Endothelial cell of umbilical vein (primary cell): ENCODE data around the gene CXXC5. TPM values are rescaled to one million over a fixed set of nuclear protein-coding genes. Genes with fewer than 3 reads are reported as not detected.
A peak's percentile ranks its signal among the peaks of the same experiment; 100 is the strongest.

Source experiments
- BruUV-seq: library from RNA; stranded (reverse); fragments of 400-500 nt; replicated peaks from 2 replicates; lab custom pipeline; 2021; lab: Mats Ljungman, UMichigan
- CTCF ChIA-PET: fragments of 300-600, 350-600 bp; sonication (Branson Sonifier 250); formaldehyde crosslinking; loops from one replicate; lab custom pipeline; 2021; ENCODE audit warnings: antibody characterized with exemption, inconsistent platforms; lab: Charles Lee
- POLR2A ChIA-PET: fragments of 300-600, 350-600 bp; sonication (Branson Sonifier 250); formaldehyde crosslinking; loops from one replicate; lab custom pipeline; 2021; ENCODE audit warnings: antibody characterized with exemption, inconsistent platforms; lab: Charles Lee
- DNase-seq: peaks from one replicate; pipeline ENCODE4 v3.0.0-alpha.2; 2011; ENCODE audit warnings: low read depth, low spot score
- FAIRE-seq: peaks from 2 replicates; lab custom pipeline; 2011; peaks lifted over from hg19 to GRCh38; lab: Jason Lieb, UNC
- H2AFZ ChIP-seq: 2 replicates; pipeline ENCODE4 v1.6.0; 2012; ENCODE audit warnings: low read depth, low read length, control low read depth, inconsistent platforms
- H3K27ac ChIP-seq: 2 replicates; pipeline ENCODE4 v1.5.1; 2011; ENCODE audit warnings: low read depth, mild to moderate bottlenecking, control low read depth, low read length, moderate library complexity; ENCODE audit not compliant: insufficient read depth
- H3K27me3 ChIP-seq, 2 experiments: 2 replicates each; pipeline versions ENCODE4 v1.6.0 to v1.6.1; 2011; ENCODE audit warnings: low read length in 2 of 2, mixed read lengths in 1 of 2; ENCODE audit not compliant: control insufficient read depth in 2 of 2, insufficient read depth in 2 of 2
- H3K36me3 ChIP-seq, 2 experiments: 2 replicates in 1 of 2; 3 replicates in 1 of 2; pipeline ENCODE4 v1.5.1; 2011; ENCODE audit warnings: low read length in 2 of 2, mild to moderate bottlenecking in 1 of 2, moderate library complexity in 1 of 2; ENCODE audit not compliant: control insufficient read depth in 2 of 2, insufficient read depth in 2 of 2; ENCODE audit errors: extremely low read depth in 1 of 2
- H3K4me1 ChIP-seq: 3 replicates; pipeline ENCODE4 v1.5.1; 2011; ENCODE audit warnings: mild to moderate bottlenecking, low read length; ENCODE audit not compliant: control insufficient read depth, insufficient read depth; ENCODE audit errors: extremely low read depth
- H3K4me2 ChIP-seq: 2 replicates; pipeline ENCODE4 v1.6.1; 2011; ENCODE audit warnings: low read length, control low read depth, mixed read lengths; ENCODE audit not compliant: insufficient read depth
- H3K4me3 ChIP-seq, 3 experiments: fragments of 200-600 bp in 1 of 3; sonication (generic), shearing (Covaris generic) in 1 of 3; replicated peaks in 1 of 3; 2 replicates each; pipeline ENCODE4 v1.5.1; 2011 to 2016; ENCODE audit warnings: control low read depth in 3 of 3, low read length in 3 of 3, mild to moderate bottlenecking in 2 of 3, inconsistent platforms in 1 of 3, low read depth in 1 of 3, moderate library complexity in 1 of 3; ENCODE audit not compliant: insufficient read depth in 1 of 3
- H3K79me2 ChIP-seq: 2 replicates; pipeline ENCODE4 v1.6.0; 2012; ENCODE audit warnings: low read length, inconsistent platforms; ENCODE audit not compliant: control insufficient read depth, insufficient read depth
- H3K9ac ChIP-seq: replicated peaks from 2 replicates; pipeline ENCODE3; 2011; ENCODE audit warnings: low read length, control low read depth; ENCODE audit not compliant: insufficient read depth; ENCODE audit errors: extremely low read depth
- H3K9me1 ChIP-seq: replicated peaks from 3 replicates; pipeline ENCODE4 v1.6.0; 2011; ENCODE audit warnings: mild to moderate bottlenecking, low read length; ENCODE audit not compliant: control insufficient read depth, insufficient read depth; ENCODE audit errors: extremely low read depth
- H3K9me3 ChIP-seq: replicated peaks from 2 replicates; pipeline ENCODE4 v1.5.1; 2012; ENCODE audit warnings: low read length, inconsistent platforms; ENCODE audit not compliant: control insufficient read depth, insufficient read depth
- H4K20me1 ChIP-seq: replicated peaks from 2 replicates; pipeline ENCODE3; 2011; ENCODE audit warnings: mild to moderate bottlenecking, low read length; ENCODE audit not compliant: control insufficient read depth, insufficient read depth; ENCODE audit errors: extremely low read depth
- EZH2 ChIP-seq: IDR thresholded peaks from 2 replicates; pipeline ENCODE4 v1.6.1; 2012; ENCODE audit warnings: borderline replicate concordance, low read depth, mild to moderate bottlenecking, moderate library complexity, low read length, inconsistent platforms; ENCODE audit not compliant: severe bottlenecking
- FOS ChIP-seq: IDR thresholded peaks from 2 replicates; pipeline ENCODE4 v1.6.1; 2011; ENCODE audit warnings: mild to moderate bottlenecking, low read length, moderate library complexity, borderline replicate concordance; ENCODE audit not compliant: insufficient read depth
- GATA2 ChIP-seq: IDR thresholded peaks from 2 replicates; pipeline ENCODE4 v1.7.0; 2011; ENCODE audit warnings: low read depth, mild to moderate bottlenecking, moderate library complexity, mixed read lengths, low read length; ENCODE audit not compliant: insufficient read length, insufficient read depth
- JUN ChIP-seq: IDR thresholded peaks from 2 replicates; pipeline ENCODE4 v1.6.1; 2011; ENCODE audit warnings: borderline replicate concordance, low read depth; ENCODE audit not compliant: insufficient read length, insufficient read depth
- MYC ChIP-seq: IDR thresholded peaks from one replicate; pipeline ENCODE4 v1.6.1; 2011; ENCODE audit warnings: mild to moderate bottlenecking, low read depth, low read length
- POLR2A ChIP-seq: IDR thresholded peaks from 2 replicates; pipeline ENCODE4 v1.6.1; 2012; ENCODE audit warnings: low read depth, mild to moderate bottlenecking, control low read depth, low read length
- POLR2AphosphoS5 ChIP-seq: IDR thresholded peaks from 2 replicates; pipeline ENCODE4 v1.6.1; 2012; ENCODE audit warnings: low read depth, mild to moderate bottlenecking, control low read depth, low read length, moderate library complexity; ENCODE audit not compliant: insufficient read depth
- dilution Hi-C: fragments of 300-500 bp; cut with MboI; formaldehyde crosslinking; loops from one replicate; pipeline ENCODE4 v1.15.0; 2019; ENCODE audit warnings: low sequenced_read_pairs; ENCODE audit not compliant: extremely low pct_ligation_motif_present
- intact Hi-C: fragments of 100-400 bp; cut with micrococcal nuclease; formaldehyde crosslinking; loops from one replicate; pipeline ENCODE4 v1.10.0; 2022
- polyA plus RNA-seq, 4 experiments: library from polyadenylated mRNA; depleted of rRNA in 3 of 4; stranded (reverse) in 3 of 4; unstranded in 1 of 4; fragments of >200 nt; gene quantifications; 2 replicates each; pipeline versions ENCODE4 v1.2.1 to v1.2.3, GENCODE V29; 2011 to 2012; ENCODE audit warnings: missing spikeins in 1 of 4
- total RNA-seq: library from RNA; stranded (reverse); gene quantifications from 2 replicates; pipeline ENCODE4 v1.2.3, GENCODE V29; 2021
- TF ChIP-seq, protein P1 (sequence below), 2 donors: IDR thresholded peaks; 1 replicate in 1 of 2; 2 replicates in 1 of 2; pipeline ENCODE4 v1.5.1; 2011; ENCODE audit warnings: low read length in 2 of 2, mild to moderate bottlenecking in 2 of 2, moderate library complexity in 2 of 2, control low read depth in 1 of 2, inconsistent platforms in 1 of 2, low read depth in 1 of 2; ENCODE audit not compliant: insufficient read depth in 1 of 2; ENCODE audit errors: extremely low read depth in 1 of 2
- TF ChIP-seq, protein P2 (sequence below): IDR thresholded peaks from 2 replicates; pipeline ENCODE4 v1.6.1; 2011; ENCODE audit not compliant: insufficient read depth, insufficient read length

Gene CXXC5
- total and polyA plus RNA-seq, 2 donors (not counting 3 experiments of a cell fraction or from before 2014, with no cell fraction given): 2.7 to 5.5 TPM

DNA sequence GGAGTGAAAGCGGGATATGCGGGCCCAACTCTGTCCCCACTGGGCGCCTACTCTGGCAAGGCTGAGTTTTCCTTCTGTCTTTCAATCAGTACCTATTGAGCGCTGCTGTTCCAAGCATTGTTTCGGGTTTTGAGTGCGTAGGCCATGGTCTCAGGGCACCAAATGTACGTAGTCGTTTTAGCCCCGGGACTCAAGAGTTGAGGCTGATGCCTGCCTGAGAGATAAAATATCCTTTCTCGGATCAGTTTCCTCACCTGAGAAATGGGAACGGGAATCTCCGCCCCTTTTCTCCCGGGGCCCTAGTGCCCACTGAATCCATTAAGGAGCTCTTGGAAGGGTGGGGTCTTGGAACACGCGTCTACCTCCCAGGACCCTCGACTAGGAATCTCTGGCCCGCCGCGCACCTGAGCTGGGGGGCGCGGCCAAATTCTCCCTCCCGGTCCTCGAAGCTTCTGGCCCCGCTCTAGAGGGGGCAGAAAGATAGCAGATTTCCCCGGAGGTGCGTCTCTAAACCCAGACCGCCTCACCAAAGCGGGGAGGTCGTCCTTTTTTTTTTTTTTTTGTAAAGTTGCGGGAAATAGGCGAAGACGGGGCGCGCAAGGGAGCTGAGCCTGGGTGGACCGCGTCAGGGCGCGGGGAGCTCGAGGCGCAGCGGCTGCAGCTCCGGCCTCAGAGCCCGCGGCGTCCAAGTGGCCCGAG is 494 bp upstream of the CXXC5 start:
- ChIA-PET POLR2A (interaction anchor here (0.8 to 1.5 kb wide), 4 partner anchors 10 to 87 kb away, joined by 3 to 7 read pairs (median 6); partner anchors contain the start of gene UBE2D2), CTCF (interaction anchor here (0.6 to 8.6 kb wide), 16 partner anchors 10 to 140 kb away, joined by 3 to 161 read pairs (median 6); no protein-coding TSS in a partner anchor)
- no peaks in the 10 kb centered on the region for H3K36me3 ChIP-seq
- dilution Hi-C loops (loop anchor here (10.0 kb wide), 1 partner anchor 117 kb away; no protein-coding TSS in a partner anchor), intact Hi-C loops (loop anchor here (1.0 kb wide), 2 partner anchors 10 to 14 kb away; no protein-coding TSS in a partner anchor)
- H3K4me1 ChIP-seq: peaks cover 27% of the 10 kb centered on the region
- no TSS peak for BruUV-seq
- no peaks in the 10 kb centered on the region for H3K9me1 ChIP-seq
- no peaks in the 10 kb centered on the region for H3K79me2 ChIP-seq
- FAIRE-seq (no peak), DNase-seq (no peak)
- no peak overlapping the region for H3K27ac ChIP-seq
- no peak overlapping the region for H3K4me2 ChIP-seq
- peaks cover 9 to 24% of the 10 kb centered on the region in 2 experiments for H3K27me3 ChIP-seq
- H3K9me3 ChIP-seq: no peaks in the 10 kb centered on the region
- no peak overlapping the region for H3K9ac ChIP-seq
- peak overlapping the region in 1 of 3 experiments; percentile 19 for H3K4me3 ChIP-seq
- no peak overlapping the region for H2AFZ ChIP-seq
- TF ChIP-seq GATA2 (no peak), POLR2AphosphoS5 (no peak), FOS (no peak), EZH2 (no peak), POLR2A (no peak), MYC (no peak), JUN (no peak)
- TF ChIP-seq, protein P1, sequence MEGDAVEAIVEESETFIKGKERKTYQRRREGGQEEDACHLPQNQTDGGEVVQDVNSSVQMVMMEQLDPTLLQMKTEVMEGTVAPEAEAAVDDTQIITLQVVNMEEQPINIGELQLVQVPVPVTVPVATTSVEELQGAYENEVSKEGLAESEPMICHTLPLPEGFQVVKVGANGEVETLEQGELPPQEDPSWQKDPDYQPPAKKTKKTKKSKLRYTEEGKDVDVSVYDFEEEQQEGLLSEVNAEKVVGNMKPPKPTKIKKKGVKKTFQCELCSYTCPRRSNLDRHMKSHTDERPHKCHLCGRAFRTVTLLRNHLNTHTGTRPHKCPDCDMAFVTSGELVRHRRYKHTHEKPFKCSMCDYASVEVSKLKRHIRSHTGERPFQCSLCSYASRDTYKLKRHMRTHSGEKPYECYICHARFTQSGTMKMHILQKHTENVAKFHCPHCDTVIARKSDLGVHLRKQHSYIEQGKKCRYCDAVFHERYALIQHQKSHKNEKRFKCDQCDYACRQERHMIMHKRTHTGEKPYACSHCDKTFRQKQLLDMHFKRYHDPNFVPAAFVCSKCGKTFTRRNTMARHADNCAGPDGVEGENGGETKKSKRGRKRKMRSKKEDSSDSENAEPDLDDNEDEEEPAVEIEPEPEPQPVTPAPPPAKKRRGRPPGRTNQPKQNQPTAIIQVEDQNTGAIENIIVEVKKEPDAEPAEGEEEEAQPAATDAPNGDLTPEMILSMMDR (IDR thresholded peaks at IDR 0.05; ENCODE audit: extremely low read depth in 1 of 2, insufficient read depth in 1 of 2, low read depth in 1 of 2, low read length in 2 of 2): no peak
- TF ChIP-seq, protein P2, sequence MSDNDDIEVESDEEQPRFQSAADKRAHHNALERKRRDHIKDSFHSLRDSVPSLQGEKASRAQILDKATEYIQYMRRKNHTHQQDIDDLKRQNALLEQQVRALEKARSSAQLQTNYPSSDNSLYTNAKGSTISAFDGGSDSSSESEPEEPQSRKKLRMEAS: no peak
- H4K20me1 ChIP-seq: no peaks in the 10 kb centered on the region
